ENCODE data around the gene SDHB.
"Not testable (repeated sequence)": the region's sequence is repeated elsewhere in the genome, so short reads cannot be mapped to it uniquely, and the experiment has no call there.

SDHB gene

DNA sequence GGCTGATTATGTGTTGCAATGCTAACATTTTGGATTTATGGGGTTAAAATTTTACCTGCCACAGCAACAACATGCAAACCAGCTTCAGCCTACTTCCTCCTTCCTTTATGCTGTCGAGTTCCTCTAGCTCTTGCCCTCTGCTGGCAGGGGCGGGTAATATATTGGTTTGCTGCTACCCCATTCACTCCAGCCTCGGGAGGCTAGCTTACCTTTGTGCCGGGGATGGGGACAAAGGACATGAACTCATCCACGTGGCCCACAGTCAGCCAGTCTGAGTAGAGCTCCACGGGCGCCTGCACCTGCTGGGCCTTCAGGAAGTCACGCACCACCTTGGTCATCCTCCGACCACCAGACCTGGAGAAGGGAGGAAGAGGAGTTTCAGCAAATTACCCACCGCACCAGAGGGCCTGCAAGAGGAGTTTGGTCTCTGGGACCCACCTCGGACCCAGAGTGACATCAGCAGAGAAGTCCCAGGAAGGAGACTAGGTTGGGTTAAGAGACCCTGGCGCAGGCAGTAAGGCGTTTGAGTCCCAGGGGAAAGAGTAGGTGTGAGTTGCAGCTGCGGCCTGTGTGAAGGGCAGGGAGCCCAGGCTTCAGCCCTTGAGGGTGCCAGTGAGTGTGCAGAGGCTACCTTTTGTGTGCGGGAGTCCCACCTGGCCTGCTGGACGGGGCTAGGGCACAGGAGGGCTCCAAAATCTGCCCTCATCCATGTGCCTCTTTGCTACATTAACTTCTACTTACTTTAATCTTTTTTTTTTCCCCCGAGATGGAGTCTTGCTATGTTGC is 21.8 kb upstream of the SDHB start:
- DNase-seq (ENCODE audit: low read depth, low spot score), result no peak

DNA sequence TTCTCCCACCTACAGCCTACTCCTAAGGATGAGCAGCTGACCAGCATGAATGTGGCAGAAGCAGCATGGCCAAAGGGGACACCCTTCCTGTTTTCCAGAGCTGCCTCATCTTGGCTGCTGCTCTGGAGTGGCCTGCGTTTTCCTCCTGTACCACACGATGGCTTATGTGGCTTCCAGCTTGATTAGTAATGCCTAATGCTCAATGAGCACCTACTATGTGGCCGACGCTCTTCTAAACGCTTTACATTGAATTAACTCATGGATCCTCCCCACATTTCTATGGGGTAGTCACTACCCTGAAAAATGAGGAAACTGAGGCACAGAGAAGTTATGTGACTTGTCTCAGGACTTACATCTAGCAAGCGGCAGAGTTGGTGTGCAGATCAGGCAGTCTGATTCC is 18.0 kb upstream of the SDHB start:
- DNase-seq (ENCODE audit: low read depth, low spot score), result no peak

DNA sequence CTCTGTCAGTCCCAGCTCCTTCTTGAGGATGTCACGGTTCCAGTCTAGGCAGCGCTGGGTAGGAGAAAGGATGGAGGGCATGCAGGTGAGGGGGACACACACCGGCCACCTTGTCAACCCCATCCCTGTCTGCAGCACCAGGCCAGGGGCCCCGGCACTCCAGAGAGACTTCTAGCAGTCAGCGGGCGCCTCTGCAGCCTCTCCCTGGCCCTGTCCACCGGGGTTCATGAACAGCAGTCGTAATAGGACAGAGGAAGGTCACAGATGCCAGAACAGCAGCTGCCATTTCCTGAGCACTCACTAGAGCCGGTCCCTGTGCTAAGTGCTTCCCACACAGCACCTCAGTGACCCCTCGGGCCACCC is 16.3 kb upstream of the SDHB start:
- no peak for DNase-seq (ENCODE audit: low read depth, low spot score)

DNA sequence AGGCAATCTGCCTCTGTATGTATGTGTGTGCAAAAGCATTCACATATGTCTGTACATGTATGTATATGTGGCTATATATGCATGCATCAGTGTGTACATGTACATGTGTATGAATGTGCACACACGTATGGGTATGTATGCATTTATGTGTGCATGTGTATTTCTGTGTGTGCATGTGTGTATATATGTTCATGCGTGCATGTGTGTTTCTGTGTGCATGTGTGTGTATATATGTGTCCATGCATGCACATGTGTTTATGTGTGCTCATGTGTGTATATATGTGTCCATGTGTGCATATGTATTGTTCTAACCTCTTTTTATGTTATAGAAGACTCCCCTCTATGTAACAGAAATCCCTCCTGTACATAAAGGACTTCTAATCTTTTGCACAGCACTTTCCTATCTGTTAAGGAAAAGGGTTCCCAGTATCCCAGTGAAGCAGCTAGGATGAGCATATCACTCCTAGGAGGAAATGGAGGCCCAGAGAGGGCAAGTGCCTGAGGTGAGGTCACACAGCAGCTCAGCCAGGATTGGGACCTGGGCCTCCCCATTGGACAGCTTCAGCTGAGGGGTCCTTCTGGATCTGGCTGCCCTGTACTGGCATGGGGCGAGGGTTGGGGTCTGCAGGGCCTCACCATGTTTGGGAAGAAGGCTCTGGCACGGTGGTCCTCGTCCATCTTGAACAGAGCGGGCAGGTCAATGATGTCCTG is 15.8 kb upstream of the SDHB start:
- DNase-seq (ENCODE audit: low read depth, low spot score), result no peak

DNA sequence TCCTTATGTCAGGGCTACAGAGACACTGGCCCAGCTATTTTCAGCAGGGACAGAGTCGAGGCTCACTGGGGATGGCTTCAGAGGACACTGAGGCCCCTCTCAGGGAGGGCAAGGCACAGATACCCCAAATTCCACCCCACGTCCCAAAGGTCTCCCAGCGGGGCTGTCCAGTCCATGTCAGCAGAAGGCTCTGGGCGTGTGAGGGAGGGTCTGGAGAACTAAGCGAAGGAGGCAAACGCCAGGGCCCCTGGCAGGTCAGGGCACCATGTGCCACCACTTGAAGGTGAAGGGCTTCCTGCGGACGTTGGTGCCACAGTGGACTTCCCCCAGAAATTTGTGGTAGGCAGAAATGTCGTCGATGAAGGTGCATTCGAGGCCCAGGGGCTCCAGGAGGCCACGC is 15.0 kb upstream of the SDHB start:
- DNase-seq (ENCODE audit: low read depth, low spot score), result no peak

DNA sequence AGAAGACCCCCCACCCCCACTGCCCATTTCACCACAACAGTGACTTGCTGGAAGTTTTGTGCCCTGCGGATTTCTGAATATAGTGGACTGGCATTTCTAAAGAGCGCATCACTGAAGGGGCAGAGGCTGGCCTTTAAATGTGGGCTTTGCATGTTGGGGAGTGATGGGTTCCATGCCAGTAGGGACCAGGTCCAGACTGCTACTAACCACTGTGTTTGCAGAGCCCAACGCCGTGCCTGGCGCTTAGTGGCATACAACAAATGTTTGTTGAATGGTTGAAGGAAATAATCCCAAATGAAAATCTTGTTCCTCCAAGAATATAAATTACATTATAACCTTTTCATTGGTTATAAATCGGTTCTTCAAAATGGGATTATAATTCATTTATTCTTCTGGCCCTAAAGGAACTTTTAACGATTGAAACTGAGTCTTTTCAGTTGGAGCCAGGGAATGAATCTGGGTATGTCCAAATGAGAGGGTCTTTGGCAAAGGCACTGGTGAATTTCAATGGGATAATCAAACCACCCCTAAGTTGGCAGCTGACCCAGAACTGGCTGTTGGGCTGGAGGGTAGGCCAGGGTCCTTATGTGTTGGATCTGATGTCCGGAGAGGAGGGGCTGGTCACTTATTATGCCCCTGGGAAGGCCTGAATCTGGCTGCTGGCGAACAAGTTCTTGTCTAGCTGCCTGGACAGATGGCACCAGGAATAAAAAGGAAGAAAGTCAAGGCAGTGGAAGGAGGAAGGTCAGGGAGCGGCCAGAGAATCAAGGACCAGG is 13.8 kb upstream of the SDHB start:
- no peak for DNase-seq (ENCODE audit: low read depth, low spot score)

DNA sequence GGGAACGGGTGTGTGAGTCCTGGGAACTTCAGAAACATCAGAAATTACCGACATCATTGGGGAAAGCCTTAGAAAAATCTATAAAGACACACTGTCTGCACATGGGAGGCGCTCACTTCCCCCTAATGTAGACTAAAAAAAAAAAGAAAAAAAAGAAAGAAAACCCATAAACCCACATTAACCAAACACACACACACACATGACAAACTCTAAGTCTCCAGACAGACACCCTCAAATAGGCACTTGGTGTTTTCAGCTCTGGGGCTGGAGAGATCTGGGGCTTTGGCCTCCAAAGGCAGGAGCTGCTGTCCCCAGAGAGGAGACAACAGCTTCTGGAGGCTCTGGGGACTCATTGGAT is 13.2 kb upstream of the SDHB start:
- no peak for DNase-seq (ENCODE audit: low read depth, low spot score)

DNA sequence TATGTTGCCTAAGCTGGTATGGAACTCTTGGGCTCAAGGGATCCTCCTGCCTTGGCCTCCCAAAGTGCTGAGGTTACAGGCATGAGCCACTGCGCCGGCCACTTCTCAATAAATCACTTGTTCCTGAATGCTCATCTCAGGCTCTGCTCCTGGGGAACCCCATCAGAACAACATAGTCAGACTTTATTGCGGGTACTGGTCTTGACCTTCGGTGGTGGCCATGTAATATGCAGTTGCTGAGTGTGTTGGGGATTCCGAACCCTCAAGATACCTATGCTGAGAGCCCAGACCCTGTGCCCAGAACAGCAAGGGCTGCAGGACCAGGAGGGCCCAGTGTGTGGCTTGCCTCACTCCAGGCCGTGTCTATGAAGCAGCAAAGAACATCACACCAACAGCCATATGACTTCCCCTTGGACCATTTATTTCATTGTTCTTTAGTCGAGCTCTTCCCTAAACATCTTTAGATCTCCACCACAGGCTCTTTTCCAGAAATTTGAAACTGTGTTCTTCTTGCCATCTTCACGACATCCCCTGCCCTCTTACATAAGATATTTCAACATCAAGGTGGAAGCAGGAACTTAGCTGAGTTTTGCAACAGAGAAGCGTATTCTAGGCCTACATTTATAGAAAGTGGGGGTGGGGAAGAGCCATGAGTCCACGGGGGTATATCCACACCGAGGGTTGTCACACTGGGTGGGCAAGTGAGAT is 12.7 kb upstream of the SDHB start:
- no peak for DNase-seq (ENCODE audit: low read depth, low spot score)

DNA sequence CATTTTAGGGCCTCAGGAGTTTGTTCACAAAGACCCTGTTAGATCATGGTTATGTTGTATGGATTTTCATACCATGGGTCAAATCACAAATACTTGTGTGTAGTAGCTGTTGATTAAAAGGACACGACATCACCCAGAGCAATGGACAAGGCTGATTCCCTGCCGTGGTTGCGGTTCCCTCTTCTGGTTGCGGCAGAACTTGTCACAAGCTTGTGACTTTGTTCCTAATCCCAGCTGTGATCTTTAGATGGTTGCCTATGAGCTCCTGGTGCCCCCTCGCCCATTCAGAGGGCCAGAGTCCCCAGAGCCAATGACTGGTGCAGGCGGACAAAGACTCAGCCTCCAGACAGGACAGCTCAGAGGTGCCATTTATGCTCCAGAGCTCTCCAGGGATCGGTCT is 11.8 kb upstream of the SDHB start:
- no peak for DNase-seq (ENCODE audit: low read depth, low spot score)

DNA sequence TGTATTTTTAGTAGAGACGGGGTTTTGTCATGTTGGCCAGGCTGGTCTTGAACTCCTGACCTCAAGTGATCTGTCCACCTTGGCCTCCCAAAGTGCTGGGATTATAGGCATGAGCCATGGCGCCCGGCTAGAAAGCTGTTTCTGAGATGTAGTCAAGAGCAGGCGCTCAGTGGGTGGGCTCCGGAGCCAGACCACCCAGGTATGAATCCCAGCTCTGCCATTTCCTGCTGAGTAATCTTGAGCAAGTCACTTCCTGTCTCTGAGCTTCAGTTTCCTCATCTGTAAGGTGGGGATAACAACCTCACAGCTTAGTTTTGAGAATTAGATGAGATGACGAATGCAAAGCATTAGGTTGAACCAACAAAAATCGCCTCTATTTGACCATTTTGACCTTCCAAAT is 8.9 kb upstream of the SDHB start:
- not testable (repeated sequence) for DNase-seq (ENCODE audit: low read depth, low spot score)

DNA sequence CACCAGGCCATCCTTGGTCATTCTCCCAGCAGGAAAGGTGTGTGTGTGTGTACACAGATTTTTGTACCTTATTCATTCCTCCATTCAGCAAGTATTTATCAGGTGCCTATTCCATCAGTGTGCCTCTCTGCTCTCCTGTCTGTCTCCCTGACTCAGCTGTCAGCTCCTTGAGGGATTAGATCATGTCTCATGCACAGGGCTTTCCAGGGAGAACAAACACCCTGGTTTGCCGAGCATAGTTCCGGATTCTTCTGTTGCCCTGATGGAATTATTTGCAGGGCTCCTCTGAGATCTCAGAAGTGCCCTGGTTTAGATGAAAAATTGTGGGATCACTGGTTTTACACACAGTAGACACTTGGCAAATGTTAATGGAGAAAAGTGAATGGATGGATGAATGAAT is 8.1 kb upstream of the SDHB start:
- no peak for DNase-seq (ENCODE audit: low read depth, low spot score)

DNA sequence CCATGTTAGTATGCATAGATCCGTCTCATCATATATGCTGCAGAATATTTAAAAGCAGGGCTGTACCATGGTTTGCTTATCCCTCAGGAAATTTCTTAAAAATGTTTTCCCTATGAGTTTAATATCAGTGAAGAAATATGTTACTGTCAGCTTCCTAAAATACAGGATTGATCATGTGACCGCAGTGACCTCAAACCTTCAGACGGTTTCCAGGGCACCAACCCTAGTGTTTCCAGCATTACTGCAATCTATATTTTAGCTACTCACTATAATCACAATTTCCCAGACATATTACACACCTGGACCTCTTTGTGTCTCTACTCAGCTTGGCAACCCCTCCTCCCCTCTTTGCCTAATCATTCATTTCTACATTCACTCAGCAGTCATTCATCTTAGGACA is 7.7 kb upstream of the SDHB start:
- no peak for DNase-seq (ENCODE audit: low read depth, low spot score)

DNA sequence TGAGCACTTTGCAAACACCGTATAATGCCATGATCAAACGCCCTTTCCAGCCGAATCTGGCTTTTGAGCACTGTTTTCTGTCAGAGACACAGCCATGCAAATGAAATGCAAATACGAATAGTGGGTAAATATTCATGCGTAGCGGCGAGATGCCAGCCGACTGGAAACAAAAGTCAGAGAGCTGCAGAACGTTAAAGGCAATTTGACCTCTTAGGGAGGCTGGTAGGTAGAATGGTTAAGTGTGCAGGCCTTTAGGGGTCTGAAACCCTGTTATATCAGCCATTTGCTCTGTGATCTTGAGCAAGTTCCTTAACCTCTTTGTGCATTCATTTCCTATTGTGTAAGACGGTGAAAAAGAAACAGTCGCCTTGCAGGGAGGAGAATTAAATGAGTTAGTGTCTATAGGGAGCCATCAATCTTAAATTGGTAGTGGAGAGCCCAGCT is 6.5 kb upstream of the SDHB start:
- no peak for DNase-seq (ENCODE audit: low read depth, low spot score)

DNA sequence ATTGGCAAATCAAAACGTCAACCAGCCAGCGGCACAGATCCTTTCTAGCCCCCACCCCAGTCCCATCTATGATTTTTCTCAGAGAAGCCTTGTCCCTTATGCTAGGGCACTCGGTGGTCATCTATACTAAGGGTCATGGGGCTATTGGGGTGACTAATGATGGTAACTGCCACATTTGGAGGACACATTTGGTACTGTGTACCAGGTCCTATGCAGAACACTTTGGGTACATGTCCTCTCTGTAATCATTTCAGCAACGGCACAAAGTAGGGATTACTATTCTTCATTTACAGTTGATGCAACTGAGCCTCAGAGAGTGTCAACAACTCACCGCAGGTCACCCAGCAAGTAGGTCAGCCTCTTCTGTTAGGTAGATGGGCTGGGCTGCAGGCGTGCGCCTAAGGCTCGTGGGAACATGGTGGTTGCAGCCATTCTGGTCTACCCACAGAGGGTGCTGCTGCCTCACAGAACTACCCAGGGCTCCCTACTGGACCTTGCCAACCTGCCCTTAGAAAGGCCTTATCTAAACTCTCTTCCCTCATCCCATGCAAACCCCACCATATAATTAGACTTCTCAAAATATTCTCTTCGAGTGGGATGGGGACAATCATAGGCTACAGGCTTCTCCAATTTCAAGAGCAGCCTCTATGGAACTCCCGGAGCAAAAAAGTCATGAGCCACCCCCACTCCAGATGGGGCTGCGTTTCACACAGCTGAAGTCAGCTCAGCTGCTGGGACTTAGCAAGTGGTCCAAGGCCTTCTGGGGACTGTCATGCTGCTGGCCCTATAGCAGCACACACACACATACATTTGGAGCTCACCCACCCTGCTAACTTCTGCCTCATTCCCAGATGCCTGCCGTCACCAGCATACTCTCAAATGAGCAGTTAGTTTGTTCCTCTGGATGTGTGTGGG is 5.8 kb upstream of the SDHB start:
- no peak for DNase-seq (ENCODE audit: low read depth, low spot score)

DNA sequence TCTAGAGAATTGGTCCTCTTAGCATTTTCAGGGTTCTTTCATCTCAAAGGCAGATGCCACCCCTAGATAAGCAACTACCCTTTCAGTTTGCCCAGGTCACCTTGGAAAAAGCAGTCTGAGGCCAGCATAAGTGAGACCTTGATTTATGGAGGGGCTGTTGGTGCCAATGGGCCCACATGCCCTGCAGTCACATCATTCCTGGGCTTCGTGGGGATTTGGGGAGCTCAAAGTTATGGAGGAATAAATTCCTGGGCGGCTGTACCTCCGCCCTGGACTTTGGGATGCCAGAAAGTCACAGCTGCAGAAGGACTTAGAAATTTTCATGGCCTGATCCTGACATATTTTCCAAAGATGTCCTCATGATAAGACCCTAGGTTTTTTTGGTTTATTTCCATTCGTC is 2.7 kb upstream of the SDHB start:
- no peak for DNase-seq (ENCODE audit: low read depth, low spot score)

DNA sequence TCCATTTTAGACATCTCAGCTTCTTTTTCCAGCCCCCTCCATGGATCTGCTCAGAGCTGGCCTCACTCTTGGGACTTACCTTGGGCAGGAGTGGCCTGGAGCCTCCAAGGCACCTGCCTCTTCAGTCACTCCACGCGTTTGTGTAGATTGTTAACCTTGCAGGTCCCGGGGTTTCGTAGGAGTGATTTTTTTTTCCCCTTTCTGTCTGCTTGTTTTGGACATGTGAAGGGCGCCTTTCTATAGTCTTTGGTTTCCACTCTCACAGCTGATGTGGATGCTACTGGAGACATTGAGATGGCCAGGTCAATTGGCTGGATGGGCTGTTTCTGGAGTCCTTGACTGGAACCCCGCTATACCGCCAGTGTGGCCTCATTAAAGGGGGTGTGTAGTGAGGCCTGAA is 2.0 kb upstream of the SDHB start:
- no peak for DNase-seq (ENCODE audit: low read depth, low spot score)

DNA sequence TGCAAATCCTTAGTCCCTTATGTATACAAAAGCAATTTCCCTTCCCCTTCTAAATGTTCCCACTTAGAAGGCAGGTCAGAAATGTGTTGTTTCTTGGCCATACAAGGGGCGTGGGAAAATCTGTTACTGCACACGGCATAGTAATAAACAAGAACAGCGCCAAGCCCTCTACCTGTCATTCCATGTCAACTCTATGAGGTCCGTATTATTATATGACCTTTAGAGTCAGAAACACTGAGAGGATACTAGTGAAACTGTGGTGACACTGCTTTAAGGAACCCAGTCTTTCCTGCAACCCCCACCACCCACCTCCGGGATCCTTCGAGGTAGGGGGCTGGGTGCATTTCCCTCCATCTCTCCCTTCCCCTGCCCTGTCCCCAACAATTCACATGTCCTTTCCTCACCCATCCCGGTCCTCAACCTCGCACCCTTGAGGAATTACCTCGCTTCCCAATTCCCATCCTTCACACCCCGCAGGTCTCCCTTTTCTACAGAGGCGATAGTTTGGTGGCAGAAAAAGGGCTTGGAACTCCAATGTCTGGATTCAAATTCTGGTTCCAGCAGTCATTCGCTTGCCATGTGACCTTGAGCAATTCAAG is 647 bp downstream of the SDHB start:
- no peak for DNase-seq (ENCODE audit: low read depth, low spot score)

DNA sequence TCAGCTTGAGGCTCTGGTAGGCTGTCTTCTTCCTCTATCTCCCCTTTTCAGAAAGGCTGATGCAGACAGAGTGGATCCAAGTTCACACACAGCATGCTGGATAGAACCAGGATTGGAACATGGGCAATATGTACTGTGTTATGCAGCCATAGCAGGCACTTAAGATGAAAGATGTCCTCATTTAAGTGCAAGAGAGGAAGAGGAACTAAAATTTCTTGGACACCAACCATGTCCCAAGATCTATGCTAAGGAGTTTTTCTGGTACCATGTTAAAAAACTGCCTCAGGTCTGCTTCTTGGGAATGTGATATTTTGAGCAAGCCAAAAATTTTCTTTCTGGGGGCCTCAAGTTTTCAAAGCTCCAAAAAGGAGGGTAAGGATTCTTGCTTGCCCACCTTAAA is 1.2 kb downstream of the SDHB start:
- no peak for DNase-seq (ENCODE audit: low read depth, low spot score)

DNA sequence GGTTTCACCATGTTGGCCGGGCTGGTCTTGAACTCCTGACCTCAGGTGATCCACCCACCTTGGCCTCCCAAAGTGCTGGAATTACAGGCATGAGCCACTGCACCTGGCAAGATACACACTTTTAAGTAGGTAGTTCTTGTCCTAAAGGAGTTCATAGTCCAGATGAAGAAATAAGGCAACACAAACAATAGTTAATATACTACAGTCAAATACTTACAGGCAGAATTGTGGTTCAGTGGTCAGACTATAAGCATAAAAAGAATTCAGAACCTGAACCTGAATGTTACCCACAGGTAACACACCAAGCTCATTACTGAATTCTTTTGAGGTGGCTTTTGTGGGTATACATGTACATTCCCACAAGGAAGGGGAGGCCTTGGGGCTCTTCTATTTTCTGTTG is 1.8 kb downstream of the SDHB start:
- DNase-seq (ENCODE audit: low read depth, low spot score), result no peak

DNA sequence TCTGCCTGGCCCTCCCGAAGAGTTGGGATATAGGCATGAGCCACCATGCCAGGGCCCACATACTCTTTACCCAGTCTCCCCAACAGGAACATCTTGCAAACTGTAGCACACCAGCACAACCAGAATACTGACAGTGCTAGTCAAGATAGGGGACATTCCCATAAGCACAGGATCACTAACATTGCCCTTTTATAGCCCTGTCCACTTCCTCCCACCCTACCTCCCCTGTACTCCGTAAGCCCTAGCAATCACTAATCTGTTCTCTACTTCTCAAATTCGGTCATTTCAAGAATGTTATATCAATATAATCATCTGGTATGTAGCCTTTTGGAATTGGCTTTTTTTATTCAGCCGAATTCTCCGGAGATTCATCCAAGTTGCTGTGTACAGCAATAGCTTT is 5.9 kb downstream of the SDHB start:
- DNase-seq (ENCODE audit: low read depth, low spot score), result no peak

DNA sequence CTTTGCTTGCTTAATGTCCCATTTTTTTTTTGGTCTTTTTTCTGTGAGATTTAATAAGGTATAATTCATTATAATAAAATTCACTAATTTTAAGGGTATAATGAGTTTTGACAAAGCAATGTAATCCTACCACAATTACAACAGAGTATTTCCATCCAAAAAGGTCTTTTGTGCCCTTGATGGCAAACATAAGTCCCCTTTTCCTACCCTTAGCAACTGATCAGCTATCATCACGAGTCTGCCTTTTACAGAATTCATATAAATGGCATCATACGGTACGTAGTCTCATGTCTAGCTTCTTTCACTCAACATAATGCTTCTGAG is 7.5 kb downstream of the SDHB start:
- no peak for DNase-seq (ENCODE audit: low read depth, low spot score)

Data from activated naive CD8-positive, alpha-beta T cell treated with anti-CD3 and anti-CD28 coated beads, Interleukin-2, amount 50 U/mL, for 16 hours (primary cell).